HG02943 (cell line): Measurements from ENCODE around the gene GEN1.
A peak's percentile ranks its signal among the peaks of the same experiment; 100 is the strongest.
"Not testable (repeated sequence)": the region's sequence is repeated elsewhere in the genome, so short reads cannot be mapped to it uniquely, and the experiment has no call there.

ENCODE experiments used
- ATAC-seq: cut with Tn5 transposase; IDR thresholded peaks from one replicate; pipeline ENCODE4 v1.9.1; 2021; ENCODE audit warnings: mild to moderate bottlenecking, low read depth, moderate library complexity; ENCODE audit not compliant: unreplicated experiment

The GEN1 gene

GRCh38 chr2:17821535-17822444 lies 67.9 kb downstream of the GEN1 start:
- no peak for ATAC-seq

GRCh38 chr2:17822445-17823117 lies 68.6 kb downstream of the GEN1 start:
- ATAC-seq = no peak

GRCh38 chr2:17823646-17824045 lies 69.7 kb downstream of the GEN1 start:
- ATAC-seq = not testable (repeated sequence)

- no peak for ATAC-seq
These were observed 73.4 kb downstream of the GEN1 start for GRCh38 chr2:17827316-17827715.

GRCh38 chr2:17827785-17828184 lies 73.8 kb downstream of the GEN1 start:
- no peak for ATAC-seq

- ATAC-seq = peak; percentile 76
These were observed 76.4 kb downstream of the GEN1 start for GRCh38 chr2:17830053-17831034.

- no peak for ATAC-seq
These were observed 81.6 kb downstream of the GEN1 start for GRCh38 chr2:17835516-17835915.
